Stomach smooth muscle (tissue), 2 donors: ENCODE measurements around the gene SSR2.
A peak's percentile ranks its signal among the peaks of the same experiment; 100 is the strongest.

Experiments
- H3K27ac ChIP-seq: one replicate; pipeline ENCODE4 v1.7.0; 2013; ENCODE audit warnings: mild to moderate bottlenecking, low read length, inconsistent platforms
- H3K27me3 ChIP-seq, 2 donors: one replicate each; pipeline ENCODE4 v1.7.0; 2013; ENCODE audit warnings: low read length in 2 of 2; ENCODE audit not compliant: insufficient read depth in 2 of 2, control insufficient read depth in 1 of 2
- H3K36me3 ChIP-seq, 2 donors: one replicate each; pipeline ENCODE4 v1.7.0; 2013; ENCODE audit warnings: low read length in 2 of 2; ENCODE audit not compliant: control insufficient read depth in 2 of 2, insufficient read depth in 2 of 2
- H3K4me1 ChIP-seq: one replicate; pipeline ENCODE4 v1.7.0; 2013; ENCODE audit warnings: low read length; ENCODE audit not compliant: control insufficient read depth, insufficient read depth
- H3K4me3 ChIP-seq, 2 donors: one replicate each; pipeline ENCODE4 v1.7.0; 2013; ENCODE audit warnings: low read length in 2 of 2
- H3K9ac ChIP-seq, 2 donors: one replicate each; pipeline ENCODE4 v1.7.0; 2013; ENCODE audit warnings: low read length in 2 of 2, mild to moderate bottlenecking in 1 of 2
- H3K9me3 ChIP-seq, 2 donors: one replicate each; pipeline ENCODE4 v1.7.0; 2013; ENCODE audit warnings: low read length in 2 of 2; ENCODE audit not compliant: control insufficient read depth in 2 of 2
- donor health status: healthy.
- donor health status: Pancreatic carcinoma.

SSR2 gene

DNA sequence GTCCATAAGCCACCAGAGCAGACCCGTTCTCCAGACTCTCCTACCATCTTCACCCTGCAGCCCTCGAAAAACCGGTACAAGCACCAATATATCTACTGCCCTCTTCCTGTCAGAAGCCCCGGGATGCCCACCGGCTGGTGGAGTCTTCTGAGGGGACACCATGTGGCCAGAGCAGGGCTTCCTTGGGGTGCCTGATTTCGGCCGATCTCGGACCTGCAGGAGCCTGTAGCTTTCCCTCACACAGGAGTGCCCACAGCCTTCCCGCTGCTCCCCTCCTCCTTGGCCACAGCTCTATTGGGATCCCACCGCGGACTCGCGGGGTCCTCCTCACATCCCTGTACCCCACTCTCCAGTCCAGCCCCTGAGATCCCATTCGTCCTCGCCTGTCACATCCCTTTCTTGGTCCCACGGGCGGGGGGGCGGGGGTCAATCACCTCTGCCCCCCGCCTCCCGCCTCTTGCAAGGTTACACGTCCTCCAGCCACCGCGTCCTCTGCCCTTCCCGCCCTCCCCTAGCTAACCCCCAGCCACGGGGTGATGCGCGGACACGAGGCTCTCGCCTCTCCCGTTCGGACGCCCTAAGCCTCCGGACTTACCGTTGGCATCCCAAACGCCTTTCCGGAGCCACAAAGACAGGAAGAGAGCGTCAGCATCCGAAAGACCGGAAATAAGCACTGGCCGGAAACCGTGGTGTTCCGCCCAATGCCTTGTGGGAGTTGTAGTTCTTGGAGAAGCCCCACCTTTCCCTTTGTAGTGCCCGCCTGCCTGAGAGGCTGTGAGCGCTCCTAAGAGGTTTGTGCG is at the start of gene SSR2:
SSR2 (minus strand) TSS at position 659 of the 800 bp plus-strand sequence. CDS start 784 bp downstream, outside the sequence.
- peaks cover 3 to 7% of the 10 kb centered on the region in 2 donors for H3K36me3 ChIP-seq
- peak within 1 kb of the TSS; percentile 73 to 81 for H3K9ac ChIP-seq
- H3K4me1 ChIP-seq = peaks cover 7% of the 10 kb centered on the region
- H3K27me3 ChIP-seq = peaks cover 0 to 3% of the 10 kb centered on the region in 2 donors
- peak within 1 kb of the TSS; percentile 24 for H3K27ac ChIP-seq
- peak within 1 kb of the TSS; percentile 76 to 91 for H3K4me3 ChIP-seq
- no peaks in the 10 kb centered on the region for H3K9me3 ChIP-seq

DNA sequence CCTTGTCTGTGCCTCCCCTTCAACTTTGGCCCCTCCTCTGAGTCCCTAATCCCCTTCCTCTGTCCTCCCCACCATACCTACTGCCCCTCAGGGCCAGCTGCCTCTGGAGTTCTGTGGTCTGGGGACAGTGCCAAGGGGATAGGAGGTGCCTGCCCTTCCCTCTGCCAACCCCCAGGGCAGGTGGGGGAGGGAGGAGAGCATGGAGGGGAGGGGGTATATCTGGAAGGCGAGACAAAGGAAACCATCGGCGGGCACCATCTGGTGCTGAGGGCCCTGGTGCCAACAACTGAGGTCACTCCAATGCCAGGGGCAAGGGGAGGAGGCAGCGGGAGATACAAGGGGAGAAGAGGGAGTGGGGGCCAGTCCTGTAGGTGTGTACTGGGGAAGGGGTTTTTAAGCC is 49.8 kb upstream of the SSR2 start:
- Histone ChIP-seq H3K9ac (no peak overlapping the region), H3K9me3 (no peaks in the 10 kb centered on the region), H3K27ac (no peak overlapping the region), H3K4me3 (no peak overlapping the region), H3K27me3 (peaks cover 0 to 7% of the 10 kb centered on the region in 2 donors), H3K4me1 (no peaks in the 10 kb centered on the region), H3K36me3 (no peaks in the 10 kb centered on the region)

DNA sequence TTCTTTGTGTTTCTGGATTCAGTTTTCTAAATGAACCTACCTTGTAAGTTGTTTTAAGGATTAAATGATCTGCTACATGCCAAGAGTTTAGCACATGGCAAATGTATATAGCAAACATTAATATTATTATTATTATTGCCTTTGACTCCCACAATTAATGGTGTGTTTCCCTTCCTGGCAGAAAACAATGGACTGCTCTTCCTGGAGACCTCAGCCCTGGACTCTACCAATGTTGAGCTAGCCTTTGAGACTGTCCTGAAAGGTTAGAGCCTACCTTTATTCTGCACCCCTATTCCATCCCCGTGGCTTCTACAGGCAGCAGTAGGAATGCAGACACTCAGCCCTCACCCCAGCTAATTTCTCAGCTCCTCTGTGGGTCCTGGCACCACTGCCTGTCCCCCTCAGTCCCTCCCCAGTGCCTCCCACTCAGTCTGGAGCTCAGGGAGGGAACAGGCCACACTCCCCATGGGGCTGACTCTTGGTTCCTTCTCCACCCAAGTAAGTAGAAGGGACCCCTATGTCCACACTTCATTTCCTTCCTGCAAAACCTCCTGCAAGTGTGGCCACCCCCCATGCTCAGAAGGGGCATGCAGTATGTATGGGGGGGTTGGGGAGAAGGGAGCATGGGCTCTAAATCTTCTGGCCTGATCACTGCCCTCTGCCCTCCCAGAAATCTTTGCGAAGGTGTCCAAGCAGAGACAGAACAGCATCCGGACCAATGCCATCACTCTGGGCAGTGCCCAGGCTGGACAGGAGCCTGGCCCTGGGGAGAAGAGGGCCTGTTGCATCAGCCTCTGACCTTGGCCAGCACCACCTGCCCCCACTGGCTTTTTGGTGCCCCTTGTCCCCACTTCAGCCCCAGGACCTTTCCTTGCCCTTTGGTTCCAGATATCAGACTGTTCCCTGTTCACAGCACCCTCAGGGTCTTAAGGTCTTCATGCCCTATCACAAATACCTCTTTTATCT is 49.0 kb upstream of the SSR2 start:
- Histone ChIP-seq H3K9me3 (no peaks in the 10 kb centered on the region), H3K4me3 (no peak overlapping the region), H3K27me3 (peaks cover 0 to 7% of the 10 kb centered on the region in 2 donors), H3K27ac (no peak overlapping the region), H3K4me1 (no peaks in the 10 kb centered on the region), H3K36me3 (no peaks in the 10 kb centered on the region), H3K9ac (no peak overlapping the region)

DNA sequence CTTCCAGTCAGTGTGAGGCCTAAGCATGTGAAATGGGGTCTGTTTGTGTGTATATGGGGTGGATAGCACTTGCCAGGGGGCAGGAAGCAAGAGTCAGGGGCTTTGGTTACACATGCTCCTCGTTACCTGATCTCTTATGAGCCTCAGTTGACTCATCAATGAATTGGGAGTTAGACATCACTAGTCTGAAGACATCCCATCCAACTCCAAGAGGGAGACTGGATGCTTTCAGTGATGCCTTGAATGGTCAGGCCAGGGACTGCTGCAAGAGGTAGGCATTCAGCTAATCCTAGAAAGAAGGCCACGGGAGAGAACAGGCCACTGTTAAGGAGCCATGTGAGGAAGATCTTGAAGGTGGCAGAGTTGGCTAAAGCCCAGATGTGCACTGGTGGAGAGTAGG is 46.5 kb upstream of the SSR2 start:
- no peak overlapping the region for H3K27ac ChIP-seq

DNA sequence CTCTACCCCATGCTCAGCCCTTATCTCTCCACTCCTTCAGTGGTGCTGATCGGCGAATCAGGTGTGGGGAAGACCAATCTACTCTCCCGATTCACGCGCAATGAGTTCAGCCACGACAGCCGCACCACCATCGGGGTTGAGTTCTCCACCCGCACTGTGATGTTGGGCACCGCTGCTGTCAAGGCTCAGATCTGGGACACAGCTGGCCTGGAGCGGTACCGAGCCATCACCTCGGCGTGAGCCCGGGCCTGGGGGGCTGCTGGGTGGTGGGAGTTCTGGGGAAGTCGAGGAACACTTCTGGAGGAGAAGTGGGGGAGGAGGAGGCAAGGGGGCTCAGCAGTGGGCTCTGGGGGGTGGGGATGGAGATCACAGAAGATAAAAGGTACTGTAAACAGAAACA is 45.1 kb upstream of the SSR2 start:
- Histone ChIP-seq H3K4me3 (no peak overlapping the region), H3K9me3 (no peaks in the 10 kb centered on the region), H3K27me3 (peaks cover 0 to 5% of the 10 kb centered on the region in 2 donors), H3K9ac (no peak overlapping the region), H3K4me1 (no peaks in the 10 kb centered on the region), H3K36me3 (no peaks in the 10 kb centered on the region), H3K27ac (no peak overlapping the region)

More for the DNA sequence above, 46.5 kb upstream of the SSR2 start:
- Histone ChIP-seq H3K4me3 (no peak overlapping the region), H3K36me3 (no peaks in the 10 kb centered on the region), H3K27me3 (peaks cover 0 to 6% of the 10 kb centered on the region in 2 donors), H3K9ac (no peak overlapping the region), H3K9me3 (no peaks in the 10 kb centered on the region), H3K4me1 (no peaks in the 10 kb centered on the region)

DNA sequence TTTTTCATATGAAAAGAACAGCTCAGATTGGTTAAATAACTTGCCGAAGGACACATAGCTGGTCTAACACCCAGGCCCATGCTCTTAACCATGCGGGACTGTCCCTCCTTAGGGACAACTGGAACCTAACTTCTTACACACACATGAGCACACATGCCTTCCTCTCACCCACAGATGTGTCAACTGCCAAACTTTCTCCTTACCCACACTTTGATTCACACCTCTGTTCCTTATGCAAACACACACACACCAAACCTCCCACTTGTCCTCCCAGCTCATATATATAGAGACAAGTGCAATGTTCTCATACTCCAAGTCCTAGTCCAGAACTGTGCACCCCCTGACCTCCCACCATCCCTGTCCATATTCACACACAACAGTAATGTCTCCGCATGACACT is 44.5 kb upstream of the SSR2 start:
- Histone ChIP-seq H3K4me1 (no peaks in the 10 kb centered on the region), H3K9ac (no peak overlapping the region), H3K27me3 (peaks cover 0 to 4% of the 10 kb centered on the region in 2 donors), H3K27ac (no peak overlapping the region), H3K9me3 (no peaks in the 10 kb centered on the region), H3K36me3 (no peaks in the 10 kb centered on the region), H3K4me3 (no peak overlapping the region)

DNA sequence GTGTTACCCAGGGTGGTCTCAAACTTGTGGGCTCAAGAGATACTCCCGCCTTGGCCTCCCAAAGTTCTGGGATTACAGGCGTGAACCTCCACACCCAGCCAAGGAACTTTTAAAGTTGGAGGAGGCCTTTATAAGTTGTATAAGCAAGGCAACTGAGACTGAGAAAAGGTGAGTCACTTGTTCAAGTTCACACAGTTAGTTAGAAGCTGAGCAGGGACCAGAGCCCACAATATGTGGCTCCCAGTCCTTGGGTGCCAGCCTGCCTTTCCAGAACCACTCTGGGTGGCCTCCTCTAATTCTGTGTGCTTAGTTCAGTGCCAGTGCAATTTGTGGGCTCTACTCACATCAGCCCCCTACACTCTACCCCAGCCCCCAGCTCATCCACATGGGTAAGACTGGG is 43.9 kb upstream of the SSR2 start:
- H3K4me3 ChIP-seq = no peak overlapping the region
- no peak overlapping the region for H3K27ac ChIP-seq
- H3K9ac ChIP-seq = no peak overlapping the region
- H3K4me1 ChIP-seq = no peaks in the 10 kb centered on the region
- H3K27me3 ChIP-seq = peaks cover 0 to 2% of the 10 kb centered on the region in 2 donors
- H3K9me3 ChIP-seq = no peaks in the 10 kb centered on the region
- no peaks in the 10 kb centered on the region for H3K36me3 ChIP-seq

DNA sequence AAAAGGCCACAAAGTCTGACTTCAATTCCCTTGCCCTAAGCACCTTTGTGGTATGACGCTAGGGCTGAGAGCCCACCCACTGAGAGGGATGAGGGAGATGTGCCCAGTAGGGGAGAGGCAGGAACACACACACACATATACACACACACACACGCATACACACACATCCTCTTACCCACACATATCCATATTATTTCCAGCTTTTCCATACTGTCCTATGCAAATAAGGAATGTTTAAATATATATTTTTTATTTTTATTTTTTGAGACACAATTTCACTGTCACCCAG is 43.2 kb upstream of the SSR2 start:
- Histone ChIP-seq H3K9me3 (no peaks in the 10 kb centered on the region), H3K36me3 (no peaks in the 10 kb centered on the region), H3K9ac (no peak overlapping the region), H3K4me3 (no peak overlapping the region), H3K4me1 (no peaks in the 10 kb centered on the region), H3K27me3 (peaks cover 0 to 2% of the 10 kb centered on the region in 2 donors), H3K27ac (no peak overlapping the region)

DNA sequence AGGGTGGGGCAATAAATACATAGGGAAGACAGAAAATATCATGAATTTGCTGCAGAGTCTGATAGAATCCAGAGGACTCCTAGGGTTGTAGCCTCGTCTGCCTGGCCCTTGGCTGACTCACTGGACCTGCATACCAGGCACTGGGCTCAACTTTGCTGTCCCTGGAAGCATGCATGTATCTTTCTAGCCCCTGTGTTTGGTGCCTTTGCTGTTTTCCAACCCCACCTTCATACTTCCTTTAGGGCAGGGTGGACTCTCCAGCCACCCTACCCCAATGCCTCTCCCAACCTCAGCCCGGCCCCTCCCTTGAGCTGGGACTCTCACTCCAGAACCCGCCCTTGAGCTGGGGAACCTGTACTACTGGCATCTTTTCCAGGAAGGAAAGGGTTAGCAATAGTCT is 41.4 kb upstream of the SSR2 start:
- no peaks in the 10 kb centered on the region for H3K9me3 ChIP-seq
- H3K27ac ChIP-seq = no peak overlapping the region
- peaks cover 0 to under 1% of the 10 kb centered on the region in 2 donors for H3K27me3 ChIP-seq
- no peaks in the 10 kb centered on the region for H3K4me1 ChIP-seq
- peaks cover 2 to 6% of the 10 kb centered on the region in 2 donors for H3K36me3 ChIP-seq
- no peak overlapping the region for H3K9ac ChIP-seq
- H3K4me3 ChIP-seq = no peak overlapping the region

DNA sequence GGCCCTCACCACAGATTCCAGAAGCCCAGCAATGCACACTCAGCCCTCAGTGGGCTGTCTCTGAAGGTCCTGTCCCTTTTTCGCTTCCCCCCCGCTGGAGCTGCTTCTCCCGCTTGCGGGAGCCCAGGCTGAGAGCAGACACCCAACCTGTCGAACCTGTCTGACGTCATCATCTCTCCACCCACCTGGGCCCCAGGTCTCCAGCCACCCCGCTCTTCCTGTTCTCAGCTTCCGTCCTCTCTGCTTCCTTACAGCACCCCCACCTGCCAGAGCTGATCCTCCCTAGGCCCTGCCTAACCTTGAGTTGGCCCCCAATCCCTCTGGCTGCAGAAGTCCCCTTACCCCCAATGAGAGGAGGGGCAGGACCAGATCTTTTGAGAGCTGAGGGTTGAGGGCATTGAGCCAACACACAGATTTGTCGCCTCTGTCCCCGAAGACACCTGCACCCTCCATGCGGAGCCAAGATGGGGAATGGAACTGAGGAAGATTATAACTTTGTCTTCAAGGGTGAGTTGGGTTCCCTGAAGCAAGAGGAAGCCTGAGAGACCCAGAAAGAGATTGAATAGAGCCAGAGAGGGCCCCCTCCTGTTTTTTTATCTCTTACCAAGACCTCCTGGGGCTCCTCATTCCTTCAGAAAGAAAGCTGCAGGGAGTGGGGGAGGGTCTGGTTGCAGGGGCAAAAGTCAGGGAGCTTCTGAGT is 40.3 kb upstream of the SSR2 start, which contains the start of gene RAB25:
RAB25 (plus strand) TSS at position 224 of the 700 bp plus-strand sequence; CDS start at position 465, 241 bp downstream.
- H3K4me1 ChIP-seq = peaks cover 2% of the 10 kb centered on the region
- no peak within 1 kb of the TSS for H3K27ac ChIP-seq
- H3K36me3 ChIP-seq = peaks cover 2 to 6% of the 10 kb centered on the region in 2 donors
- H3K4me3 ChIP-seq = no peak within 1 kb of the TSS
- H3K9me3 ChIP-seq = no peaks in the 10 kb centered on the region
- H3K27me3 ChIP-seq = no peaks in the 10 kb centered on the region
- no peak within 1 kb of the TSS for H3K9ac ChIP-seq
